ENCODE data around the gene NPC2.

DNA sequence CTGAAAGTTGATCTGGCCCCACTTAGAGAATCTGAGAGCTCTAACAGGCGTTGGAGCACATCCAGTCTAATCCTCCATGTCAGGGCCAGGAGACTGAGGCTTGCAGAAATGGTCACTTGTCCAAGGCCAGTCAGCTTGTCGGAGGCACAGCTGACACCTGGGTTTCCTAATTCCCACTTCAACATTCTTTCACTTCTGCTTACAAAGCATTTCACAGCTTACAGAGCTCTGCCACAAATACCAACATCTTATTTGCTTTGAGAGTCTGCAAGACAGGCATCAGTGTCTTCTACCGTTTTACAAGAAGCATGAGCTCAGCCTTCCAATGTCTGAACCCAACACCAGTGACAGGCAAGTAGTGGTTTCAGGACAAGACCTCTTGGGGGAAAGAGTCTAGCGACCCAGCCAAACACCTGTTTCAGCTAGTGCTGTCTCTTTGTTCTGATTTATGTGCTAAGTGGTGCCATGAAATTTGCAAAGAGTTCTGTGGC is 32.3 kb upstream of the NPC2 start:
- TF ChIP-seq, protein P1, sequence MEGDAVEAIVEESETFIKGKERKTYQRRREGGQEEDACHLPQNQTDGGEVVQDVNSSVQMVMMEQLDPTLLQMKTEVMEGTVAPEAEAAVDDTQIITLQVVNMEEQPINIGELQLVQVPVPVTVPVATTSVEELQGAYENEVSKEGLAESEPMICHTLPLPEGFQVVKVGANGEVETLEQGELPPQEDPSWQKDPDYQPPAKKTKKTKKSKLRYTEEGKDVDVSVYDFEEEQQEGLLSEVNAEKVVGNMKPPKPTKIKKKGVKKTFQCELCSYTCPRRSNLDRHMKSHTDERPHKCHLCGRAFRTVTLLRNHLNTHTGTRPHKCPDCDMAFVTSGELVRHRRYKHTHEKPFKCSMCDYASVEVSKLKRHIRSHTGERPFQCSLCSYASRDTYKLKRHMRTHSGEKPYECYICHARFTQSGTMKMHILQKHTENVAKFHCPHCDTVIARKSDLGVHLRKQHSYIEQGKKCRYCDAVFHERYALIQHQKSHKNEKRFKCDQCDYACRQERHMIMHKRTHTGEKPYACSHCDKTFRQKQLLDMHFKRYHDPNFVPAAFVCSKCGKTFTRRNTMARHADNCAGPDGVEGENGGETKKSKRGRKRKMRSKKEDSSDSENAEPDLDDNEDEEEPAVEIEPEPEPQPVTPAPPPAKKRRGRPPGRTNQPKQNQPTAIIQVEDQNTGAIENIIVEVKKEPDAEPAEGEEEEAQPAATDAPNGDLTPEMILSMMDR (conservative IDR thresholded peaks at IDR 0.05): no peak
- TF ChIP-seq ZFX (IDR thresholded peaks at IDR 0.05): no peak
